ENCODE results near the gene GPR137.

- TF ChIP-seq CTCF (conservative IDR thresholded peaks at IDR 0.05; ENCODE audit: low read depth in 2 of 2): no peak
- TF ChIP-seq EZH2 (IDR thresholded peaks at IDR 0.05; ENCODE audit: low read depth, unreplicated experiment): no peak
- TF ChIP-seq EZH2phosphoT487 (IDR thresholded peaks at IDR 0.05; ENCODE audit: unreplicated experiment): no peak
- TF ChIP-seq REST (IDR thresholded peaks at IDR 0.05; ENCODE audit: unreplicated experiment): no peak
Measured at GRCh38 chr11:64305075-64305690, 19.5 kb downstream of the GPR137 start, which contains the start of gene ESRRA.

All from GM23338 (cell line).